SIG-M5 treated with dmso at 0.1 percent for 504 hours (cell line): ENCODE data around the gene MAGEC1.
"Not testable (repeated sequence)": the region's sequence is repeated elsewhere in the genome, so short reads cannot be mapped to it uniquely, and the experiment has no call there.

Experiments
- DNase-seq: peaks from one replicate; lab custom pipeline; 2025; ENCODE audit not compliant: unreplicated experiment; lab: John Stamatoyannopoulos, UW

The MAGEC1 gene

GRCh38 chrX:141903400-141904155 is at the start of gene MAGEC1:
Gene MAGEC1 (plus strand): TSS chrX:141903894. CDS start chrX:141905073, 1,179 bp downstream.
- no peak for DNase-seq

- no peak for DNase-seq
Measured at GRCh38 chrX:141857479-141857878, 46.2 kb upstream of the MAGEC1 start.

- DNase-seq, result no peak
Measured at GRCh38 chrX:141879616-141880015, 24.1 kb upstream of the MAGEC1 start.

GRCh38 chrX:141888811-141889210 is 14.9 kb upstream of the MAGEC1 start:
- DNase-seq, result not testable (repeated sequence)

GRCh38 chrX:141894733-141895132 is 9.0 kb upstream of the MAGEC1 start:
- DNase-seq, result no peak

GRCh38 chrX:141897690-141898089 is 6.0 kb upstream of the MAGEC1 start:
- DNase-seq, result no peak

- no peak for DNase-seq
Measured at GRCh38 chrX:141902366-141902765, 1.3 kb upstream of the MAGEC1 start.

- DNase-seq, result no peak
Measured at GRCh38 chrX:141904262-141904661, 568 bp downstream of the MAGEC1 start.

- DNase-seq, result no peak
Measured at GRCh38 chrX:141917801-141918200, 14.1 kb downstream of the MAGEC1 start.

GRCh38 chrX:141924293-141924692 is 20.6 kb downstream of the MAGEC1 start:
- DNase-seq, result no peak

- no peak for DNase-seq
Measured at GRCh38 chrX:141928432-141928831, 24.7 kb downstream of the MAGEC1 start.

GRCh38 chrX:141934059-141934641 is 30.5 kb downstream of the MAGEC1 start:
- DNase-seq, result no peak

- no peak for DNase-seq
Measured at GRCh38 chrX:141935645-141936044, 32.0 kb downstream of the MAGEC1 start.

- no peak for DNase-seq
Measured at GRCh38 chrX:141936080-141936479, 32.4 kb downstream of the MAGEC1 start.

GRCh38 chrX:141941234-141941633 is 37.5 kb downstream of the MAGEC1 start:
- no peak for DNase-seq

GRCh38 chrX:141945426-141945825 is 41.7 kb downstream of the MAGEC1 start:
- DNase-seq, result peak; percentile 17

- DNase-seq, result no peak
Measured at GRCh38 chrX:141947350-141947749, 43.7 kb downstream of the MAGEC1 start.

GRCh38 chrX:141952603-141953002 is 48.9 kb downstream of the MAGEC1 start:
- no peak for DNase-seq

GRCh38 chrX:141958675-141959074 is 55.0 kb downstream of the MAGEC1 start:
- DNase-seq, result no peak
